H9 (cell line): Measurements from ENCODE around the gene LAMA3. TPM values are rescaled to one million over a fixed set of nuclear protein-coding genes. Genes with fewer than 3 reads are reported as not detected.

ENCODE experiments used
- DNase-seq: peaks from one replicate; pipeline ENCODE4 v3.0.0-alpha.2; 2017
- H2AFZ ChIP-seq: one replicate; pipeline ENCODE4 v1.6.1; 2013; ENCODE audit warnings: mild to moderate bottlenecking, low read length, control low read depth, moderate library complexity
- H2AK5ac ChIP-seq: 2 replicates; pipeline ENCODE4 v1.6.1; 2013; ENCODE audit warnings: low read length, control low read depth, mixed read lengths; ENCODE audit not compliant: insufficient read length
- H2BK120ac ChIP-seq: one replicate; pipeline ENCODE4 v1.6.1; 2013; ENCODE audit warnings: low read depth, mild to moderate bottlenecking, low read length, control low read depth, inconsistent platforms; ENCODE audit not compliant: poor library complexity, severe bottlenecking
- H2BK12ac ChIP-seq: 2 replicates; pipeline ENCODE4 v1.6.1; 2013; ENCODE audit warnings: low read length, control low read depth, mixed read lengths, low read depth; ENCODE audit not compliant: insufficient read length
- H2BK15ac ChIP-seq: 2 replicates; pipeline ENCODE4 v1.6.1; 2013; ENCODE audit warnings: low read depth, low read length, control low read depth
- H2BK20ac ChIP-seq: one replicate; pipeline ENCODE4 v1.6.1; 2013; ENCODE audit warnings: low read depth, mild to moderate bottlenecking, low read length, control low read depth, inconsistent platforms; ENCODE audit not compliant: poor library complexity, severe bottlenecking
- H2BK5ac ChIP-seq: 2 replicates; pipeline ENCODE4 v1.6.1; 2013; ENCODE audit warnings: low read length, control low read depth, mixed read lengths; ENCODE audit not compliant: insufficient read length
- H3K14ac ChIP-seq: 2 replicates; pipeline ENCODE4 v1.6.1; 2013; ENCODE audit warnings: low read length, control low read depth; ENCODE audit not compliant: insufficient read depth
- H3K18ac ChIP-seq: 2 replicates; pipeline ENCODE4 v1.6.1; 2013; ENCODE audit warnings: low read depth, mild to moderate bottlenecking, mixed read lengths, low read length, control low read depth; ENCODE audit not compliant: insufficient read length
- H3K23ac ChIP-seq: 2 replicates; pipeline ENCODE4 v1.6.1; 2013; ENCODE audit warnings: low read length, control low read depth, mixed read lengths, low read depth; ENCODE audit not compliant: insufficient read length
- H3K23me2 ChIP-seq: 2 replicates; pipeline ENCODE4 v1.6.1; 2013; ENCODE audit warnings: low read depth, mild to moderate bottlenecking, mixed read lengths, low read length, control low read depth; ENCODE audit not compliant: insufficient read length, poor library complexity, severe bottlenecking
- H3K27ac ChIP-seq: 2 replicates; pipeline ENCODE4 v1.5.1; 2013; ENCODE audit warnings: low read length, control low read depth, mixed read lengths, low read depth; ENCODE audit not compliant: insufficient read length
- H3K27me3 ChIP-seq: 2 replicates; pipeline ENCODE4 v1.6.1; 2013; ENCODE audit warnings: low read length, control low read depth, inconsistent platforms; ENCODE audit not compliant: insufficient read depth
- H3K4ac ChIP-seq: 2 replicates; pipeline ENCODE4 v1.6.1; 2013; ENCODE audit warnings: low read depth, mild to moderate bottlenecking, control low read depth, inconsistent platforms, low read length, moderate library complexity
- H3K4me1 ChIP-seq: 2 replicates; pipeline ENCODE4 v1.6.1; 2013; ENCODE audit warnings: low read length, control low read depth, inconsistent platforms; ENCODE audit not compliant: insufficient read depth
- H3K4me2 ChIP-seq: 2 replicates; pipeline ENCODE4 v1.6.1; 2013; ENCODE audit warnings: low read length, control low read depth, mixed read lengths; ENCODE audit not compliant: insufficient read length, insufficient read depth
- H3K56ac ChIP-seq: 2 replicates; pipeline ENCODE4 v1.6.1; 2013; ENCODE audit warnings: low read depth, mild to moderate bottlenecking, mixed read lengths, low read length, control low read depth; ENCODE audit not compliant: insufficient read length
- H3K79me1 ChIP-seq: 2 replicates; pipeline ENCODE4 v1.6.1; 2013; ENCODE audit warnings: low read depth, mild to moderate bottlenecking, moderate library complexity, low read length, control low read depth, inconsistent platforms; ENCODE audit not compliant: insufficient read depth, poor library complexity, severe bottlenecking
- H3K79me2 ChIP-seq: 2 replicates; pipeline ENCODE4 v1.6.1; 2013; ENCODE audit warnings: low read length, control low read depth, inconsistent platforms; ENCODE audit not compliant: insufficient read depth
- H3K9ac ChIP-seq: 2 replicates; pipeline ENCODE4 v1.6.1; 2013; ENCODE audit warnings: low read length, control low read depth, mixed read lengths; ENCODE audit not compliant: insufficient read length; ENCODE audit errors: extremely low read depth
- H3K9me3 ChIP-seq: one replicate; pipeline ENCODE4 v1.6.1; 2013; ENCODE audit warnings: low read depth, low read length, inconsistent platforms; ENCODE audit not compliant: control insufficient read depth
- H3T11ph ChIP-seq: one replicate; pipeline ENCODE4 v1.6.1; 2013; ENCODE audit warnings: mild to moderate bottlenecking, low read length, control low read depth, inconsistent platforms
- H4K20me1 ChIP-seq: one replicate; pipeline ENCODE4 v1.6.1; 2013; ENCODE audit not compliant: control insufficient read depth, insufficient read length, insufficient read depth
- H4K5ac ChIP-seq: 2 replicates; pipeline ENCODE4 v1.6.1; 2013; ENCODE audit warnings: low read depth, mild to moderate bottlenecking, mixed read lengths, low read length, control low read depth; ENCODE audit not compliant: insufficient read length
- H4K8ac ChIP-seq: replicated peaks from 2 replicates; pipeline ENCODE4 v1.6.1; 2013; ENCODE audit warnings: low read length, control low read depth, mixed read lengths, low read depth; ENCODE audit not compliant: insufficient read length
- H4K91ac ChIP-seq: 2 replicates; pipeline ENCODE4 v1.6.1; 2013; ENCODE audit warnings: low read depth, mild to moderate bottlenecking, moderate library complexity, mixed read lengths, low read length, control low read depth; ENCODE audit not compliant: insufficient read length
- H3K27ac Mint-ChIP-seq, 3 experiments: 2 replicates in 2 of 3; 3 replicates in 1 of 3; pipeline ENCODE4 v1.8.0; 2020 to 2021; ENCODE audit warnings: mixed read lengths in 3 of 3, mild to moderate bottlenecking in 1 of 3, moderate library complexity in 1 of 3
- H3K27me3 Mint-ChIP-seq: 2 replicates; pipeline ENCODE4 v1.8.0; 2021; ENCODE audit warnings: low read depth, mild to moderate bottlenecking, moderate library complexity, mixed read lengths
- H3K36me3 Mint-ChIP-seq, 3 experiments: 2 replicates in 2 of 3; 3 replicates in 1 of 3; pipeline ENCODE4 v1.8.0; 2020 to 2021; ENCODE audit warnings: low read depth in 3 of 3, mixed read lengths in 3 of 3; ENCODE audit not compliant: insufficient read depth in 1 of 3
- H3K4me1 Mint-ChIP-seq, 2 experiments: 2 replicates each; pipeline ENCODE4 v1.8.0; 2020; ENCODE audit warnings: mixed read lengths in 2 of 2
- H3K4me3 Mint-ChIP-seq, 2 experiments: 2 replicates in 1 of 2; 3 replicates in 1 of 2; pipeline ENCODE4 v1.8.0; 2020 to 2021; ENCODE audit warnings: mild to moderate bottlenecking in 2 of 2, mixed read lengths in 2 of 2, moderate library complexity in 1 of 2
- H3K9me3 Mint-ChIP-seq, 2 experiments: 2 replicates in 1 of 2; 3 replicates in 1 of 2; pipeline ENCODE4 v1.8.0; 2020; ENCODE audit warnings: mild to moderate bottlenecking in 2 of 2, mixed read lengths in 2 of 2, moderate library complexity in 1 of 2
- CTCF ChIP-seq: fragments of 200-600 bp; sonication (generic); conservative IDR thresholded peaks from 3 replicates; pipeline ENCODE4 v1.8.0; 2021; ENCODE audit warnings: antibody characterized with exemption, mild to moderate bottlenecking
- WGBS: extraction: QIAGEN DNeasy Blood & Tissue Kit; methylation state at CpG from one replicate; pipeline ENCODE4 v1.1.7; 2013; ENCODE audit warnings: missing lambda C conversion rate, low lambda C conversion rate, mixed read lengths; ENCODE audit not compliant: insufficient read length; ENCODE audit errors: extremely low coverage; 5-methylcytosine and 5-hydroxymethylcytosine counted together
- total RNA-seq: library from RNA; stranded (reverse); gene quantifications from 2 replicates; pipeline ENCODE4 v1.2.1, GENCODE V29; 2021

Gene LAMA3
- total RNA-seq, 1 experiment from 2014 or later: 0.33 TPM

- H3K9ac ChIP-seq: no peak overlapping the region
- H3K23me2 ChIP-seq: no peaks in the 10 kb centered on the region
- H3K27ac ChIP-seq: no peak overlapping the region
- H2AK5ac ChIP-seq: no peak overlapping the region
- H3K56ac ChIP-seq: no peak overlapping the region
- H4K8ac ChIP-seq: no peak overlapping the region
- peak; percentile 40; the same call in 2 of the 3 replicates for TF ChIP-seq CTCF
- no peak overlapping the region for H2BK20ac ChIP-seq
- H3K4me2 ChIP-seq: no peak overlapping the region
- H4K91ac ChIP-seq: no peak overlapping the region
- H3K27me3 ChIP-seq: no peaks in the 10 kb centered on the region
- Mint-ChIP-seq H3K27ac (peak overlapping the region in 1 of 3 experiments; percentile 16; a peak in 1 of 7 replicates), H3K9me3 (no peaks in the 10 kb centered on the region), H3K4me1 (peaks cover 8 to 11% of the 10 kb centered on the region in 2 experiments), H3K27me3 (no peaks in the 10 kb centered on the region), H3K4me3 (no peak overlapping the region), H3K36me3 (no peaks in the 10 kb centered on the region)
- H4K20me1 ChIP-seq: no peaks in the 10 kb centered on the region
- no CpG with 5 or more reads among the region's 12 CpGs for WGBS
- no peak overlapping the region for H2BK5ac ChIP-seq
- H3K79me2 ChIP-seq: no peaks in the 10 kb centered on the region
- H3K9me3 ChIP-seq: no peaks in the 10 kb centered on the region
- no peak overlapping the region for H3K14ac ChIP-seq
- no peak overlapping the region for H3K18ac ChIP-seq
- H4K5ac ChIP-seq: no peak overlapping the region
- DNase-seq: peak; percentile 71
- no peaks in the 10 kb centered on the region for H3K79me1 ChIP-seq
- no peak overlapping the region for H2AFZ ChIP-seq
- H2BK12ac ChIP-seq: no peak overlapping the region
- H3K23ac ChIP-seq: no peak overlapping the region
- no peak overlapping the region for H2BK120ac ChIP-seq
- no peak overlapping the region for H3K4ac ChIP-seq
- no peak overlapping the region for H2BK15ac ChIP-seq
- no peaks in the 10 kb centered on the region; the same call in 1 of the 2 replicates for H3K4me1 ChIP-seq
- no peak overlapping the region for H3T11ph ChIP-seq
These were observed 232.5 kb downstream of the LAMA3 start for GRCh38 chr18:23921716-23922285.
